SK-N-SH (cell line): ENCODE data around the gene ARHGEF1. TPM values are rescaled to one million over a fixed set of nuclear protein-coding genes. Genes with fewer than 3 reads are reported as not detected.

Experiments
- CTCF ChIA-PET: fragments of 300-600, 350-600 bp; formaldehyde crosslinking; extraction: SDS; loops from one replicate; lab custom pipeline; 2021; lab: Yijun Ruan, JAX
- POLR2A ChIA-PET: fragments of 350-600 bp; sonication (Branson Sonifier 250); formaldehyde crosslinking; extraction: SDS; loops from one replicate; lab custom pipeline; 2020; ENCODE audit warnings: antibody characterized with exemption, inconsistent platforms; lab: Yijun Ruan, JAX
- DNase-seq: peaks from one replicate; pipeline ENCODE4 v3.0.0; 2012
- H2AFZ ChIP-seq: fragments of 200-600 bp; sonication (generic); 2 replicates; pipeline ENCODE4 v1.8.1; 2016; ENCODE audit warnings: antibody characterized with exemption, mild to moderate bottlenecking, low read depth
- H3F3A ChIP-seq: fragments of 200-600 bp; sonication (generic); replicated peaks from 2 replicates; pipeline ENCODE3; 2016; ENCODE audit warnings: antibody characterized with exemption, mild to moderate bottlenecking; ENCODE audit not compliant: insufficient read depth
- H3K27ac ChIP-seq, 2 experiments: fragments of 200-500 bp in 1 of 2; fragments of 200-600 bp in 1 of 2; sonication (Bioruptor generic) in 1 of 2; sonication (generic), shearing (Covaris generic) in 1 of 2; 2 replicates each; pipeline versions ENCODE4 v1.5.1 to v1.6.1; 2014 to 2016; ENCODE audit warnings: low read depth in 2 of 2, inconsistent platforms in 1 of 2, low read length in 1 of 2, mild to moderate bottlenecking in 1 of 2, mixed read lengths in 1 of 2
- H3K27me3 ChIP-seq: fragments of 200-600 bp; sonication (generic), shearing (Covaris generic); 2 replicates; pipeline ENCODE4 v1.6.1; 2016; ENCODE audit warnings: mixed run types; ENCODE audit not compliant: insufficient read depth
- H3K36me3 ChIP-seq, 2 experiments: fragments of 200-500 bp in 1 of 2; fragments of 200-600 bp in 1 of 2; sonication (Bioruptor generic) in 1 of 2; sonication (generic) in 1 of 2; replicated peaks in 1 of 2; 2 replicates each; pipeline versions ENCODE3 to v1.5.1; 2014 to 2016; ENCODE audit warnings: low read length in 1 of 2, mild to moderate bottlenecking in 1 of 2; ENCODE audit not compliant: insufficient read depth in 2 of 2, control insufficient read depth in 1 of 2
- H3K4me1 ChIP-seq, 2 experiments: fragments of 200-500 bp in 1 of 2; fragments of 200-600 bp in 1 of 2; sonication (Bioruptor generic) in 1 of 2; sonication (generic), shearing (Covaris generic) in 1 of 2; 2 replicates each; pipeline versions ENCODE4 v1.5.1 to v1.6.1; 2014 to 2016; ENCODE audit warnings: low read depth in 1 of 2, low read length in 1 of 2, mixed run types in 1 of 2; ENCODE audit not compliant: insufficient read depth in 2 of 2, control insufficient read depth in 1 of 2
- H3K4me2 ChIP-seq: fragments of 200-600 bp; sonication (generic), shearing (Covaris generic); 2 replicates; pipeline ENCODE4 v1.6.1; 2017; ENCODE audit warnings: mixed run types
- H3K4me3 ChIP-seq, 2 experiments: fragments of 200-500 bp in 1 of 2; fragments of 200-600 bp in 1 of 2; sonication (Bioruptor generic) in 1 of 2; sonication (generic), shearing (Covaris generic) in 1 of 2; 2 replicates each; pipeline versions ENCODE4 v1.5.1 to v1.8.1; 2014 to 2016; ENCODE audit warnings: low read depth in 2 of 2, inconsistent platforms in 1 of 2, low read length in 1 of 2, mild to moderate bottlenecking in 1 of 2, mixed read lengths in 1 of 2, moderate library complexity in 1 of 2
- H3K79me2 ChIP-seq: fragments of 200-600 bp; sonication (generic); 2 replicates; pipeline ENCODE4 v1.8.1; 2017; ENCODE audit warnings: mild to moderate bottlenecking; ENCODE audit not compliant: insufficient read depth
- H3K9ac ChIP-seq: fragments of 200-600 bp; sonication (generic); 2 replicates; pipeline ENCODE4 v1.6.1; 2017; ENCODE audit warnings: mixed run types
- H3K9me2 ChIP-seq: fragments of 200-600 bp; sonication (generic); 2 replicates; pipeline ENCODE4 v1.6.1; 2017; ENCODE audit warnings: mixed run types
- H3K9me3 ChIP-seq: fragments of 200-600 bp; sonication (generic); 2 replicates; pipeline ENCODE4 v1.6.1; 2017; ENCODE audit warnings: mixed run types, mild to moderate bottlenecking, moderate library complexity
- H4K20me1 ChIP-seq: fragments of 200-600 bp; sonication (generic); 2 replicates; pipeline ENCODE4 v1.6.1; 2017; ENCODE audit warnings: mild to moderate bottlenecking, mixed run types; ENCODE audit not compliant: insufficient read depth
- CHD2 ChIP-seq: fragments of 150-350 bp; IDR thresholded peaks from 2 replicates; pipeline ENCODE4 v1.6.1; 2018; ENCODE audit warnings: low read length; ENCODE audit not compliant: partially characterized antibody
- CTCF ChIP-seq: fragments of 200-600 bp; sonication (generic); IDR thresholded peaks from 2 replicates; pipeline ENCODE4 v1.6.1; 2017; ENCODE audit warnings: antibody characterized with exemption, mild to moderate bottlenecking, moderate library complexity
- ELF1 ChIP-seq: IDR thresholded peaks from 2 replicates; pipeline ENCODE4 v1.4.0; 2012
- EP300 ChIP-seq, 2 experiments: IDR thresholded peaks; 2 replicates each; pipeline versions ENCODE4 v1.4.0 to v1.6.1; 2012; ENCODE audit warnings: borderline replicate concordance in 1 of 2, low read depth in 1 of 2, low read length in 1 of 2
- FOSL2 ChIP-seq: IDR thresholded peaks from 2 replicates; pipeline ENCODE4 v1.4.0; 2012; ENCODE audit warnings: low read depth, mild to moderate bottlenecking, moderate library complexity, borderline replicate concordance
- GABPA ChIP-seq: IDR thresholded peaks from 2 replicates; pipeline ENCODE4 v1.4.0; 2012; ENCODE audit warnings: low read depth, mild to moderate bottlenecking
- GATA2 ChIP-seq: sonication (generic); formaldehyde crosslinking; IDR thresholded peaks from 2 replicates; pipeline ENCODE4 v1.5.0; 2020; ENCODE audit warnings: mild to moderate bottlenecking, missing genetic modification reagents
- JUND ChIP-seq: IDR thresholded peaks from 2 replicates; pipeline ENCODE4 v1.4.0; 2012
- MAX ChIP-seq: IDR thresholded peaks from 2 replicates; pipeline ENCODE4 v1.4.0; 2012; ENCODE audit warnings: low read depth
- MEF2A ChIP-seq: IDR thresholded peaks from 2 replicates; pipeline ENCODE4 v1.4.0; 2012; ENCODE audit warnings: low read depth, borderline replicate concordance
- MXI1 ChIP-seq: IDR thresholded peaks from 2 replicates; pipeline ENCODE4 v1.6.1; 2012; ENCODE audit warnings: mild to moderate bottlenecking, low read depth, low read length, improper control_type of control experiment
- NFIC ChIP-seq: IDR thresholded peaks from 2 replicates; pipeline ENCODE4 v1.4.0; 2012; ENCODE audit warnings: borderline replicate concordance
- NRF1 ChIP-seq: IDR thresholded peaks from 2 replicates; pipeline ENCODE4 v1.6.1; 2012; ENCODE audit warnings: low read depth, mild to moderate bottlenecking, low read length
- RXRA ChIP-seq: IDR thresholded peaks from 2 replicates; pipeline ENCODE4 v1.4.0; 2012; ENCODE audit warnings: low read depth, mild to moderate bottlenecking, borderline replicate concordance
- SIN3A ChIP-seq: IDR thresholded peaks from 2 replicates; pipeline ENCODE4 v1.6.1; 2012; ENCODE audit warnings: low read depth, mild to moderate bottlenecking, low read length, moderate library complexity, borderline replicate concordance
- TAF1 ChIP-seq: IDR thresholded peaks from 2 replicates; pipeline ENCODE4 v1.6.1; 2012; ENCODE audit warnings: low read depth, mild to moderate bottlenecking, low read length, moderate library complexity, borderline replicate concordance
- TCF12 ChIP-seq: IDR thresholded peaks from 2 replicates; pipeline ENCODE4 v1.4.0; 2012
- TEAD4 ChIP-seq: IDR thresholded peaks from 2 replicates; pipeline ENCODE4 v1.4.0; 2012; ENCODE audit warnings: mild to moderate bottlenecking, borderline replicate concordance; ENCODE audit not compliant: insufficient read depth
- USF1 ChIP-seq: IDR thresholded peaks from 2 replicates; pipeline ENCODE4 v1.4.0; 2012; ENCODE audit warnings: low read depth, borderline replicate concordance
- YY1 ChIP-seq: IDR thresholded peaks from 2 replicates; pipeline ENCODE4 v1.4.0; 2012; ENCODE audit warnings: low read depth, mild to moderate bottlenecking
- WGBS: methylation state at CpG from one replicate; pipeline ENCODE4 v1.1.6; 2017; ENCODE audit warnings: low lambda C conversion rate; 5-methylcytosine and 5-hydroxymethylcytosine counted together
- polyA plus RNA-seq, 3 experiments: library from polyadenylated mRNA; depleted of rRNA; stranded (reverse); fragments of >200 nt; gene quantifications; 2 replicates each; pipeline ENCODE4 v1.2.3, GENCODE V29; 2012
- TF ChIP-seq, protein P1 (sequence below): IDR thresholded peaks from 2 replicates; pipeline ENCODE4 v1.4.0; 2012; ENCODE audit warnings: low read depth, borderline replicate concordance
- TF ChIP-seq, protein P2 (sequence below): fragments of 150-350 bp; IDR thresholded peaks from 2 replicates; pipeline ENCODE4 v1.6.1; 2017; ENCODE audit warnings: antibody characterized with exemption, low read length, low read depth, borderline replicate concordance

The ARHGEF1 gene
- polyA plus RNA-seq, 1 of the 3 experiments (the other 2 are of a cell fraction), result 102 TPM

DNA sequence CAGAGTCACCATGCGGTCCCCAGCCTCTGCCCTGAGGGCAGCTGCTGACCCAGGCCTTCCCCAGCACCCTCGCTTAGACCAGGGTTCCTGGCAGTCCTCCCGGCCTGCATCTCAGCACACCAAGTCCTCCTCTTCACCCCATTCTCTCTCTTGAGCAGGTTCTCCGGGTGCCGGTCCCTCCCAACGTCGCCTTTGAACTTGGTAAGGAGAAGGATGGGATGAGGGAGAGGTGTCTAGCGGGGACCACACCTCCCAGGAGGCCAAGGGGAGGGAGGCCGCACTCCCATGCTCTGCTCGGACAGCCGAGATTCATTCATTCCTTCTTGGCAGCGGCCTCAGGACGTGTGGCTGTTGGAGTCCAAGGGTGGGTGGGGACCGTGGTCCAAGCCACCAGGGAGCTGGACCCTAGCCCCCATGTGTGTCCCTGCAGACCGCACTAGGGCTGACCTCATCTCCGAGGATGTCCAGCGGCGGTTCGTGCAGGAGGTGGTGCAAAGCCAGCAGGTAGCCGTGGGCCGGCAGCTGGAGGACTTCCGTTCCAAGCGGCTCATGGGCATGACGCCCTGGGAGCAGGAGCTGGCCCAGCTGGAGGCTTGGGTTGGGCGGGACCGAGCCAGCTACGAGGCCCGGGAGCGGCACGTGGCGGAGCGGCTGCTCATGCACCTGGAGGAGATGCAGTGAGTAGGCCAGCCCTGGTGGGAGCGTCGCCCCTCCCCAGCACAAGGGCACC, 9.4 kb downstream of the ARHGEF1 start (continued):
- TF ChIP-seq, protein P1, sequence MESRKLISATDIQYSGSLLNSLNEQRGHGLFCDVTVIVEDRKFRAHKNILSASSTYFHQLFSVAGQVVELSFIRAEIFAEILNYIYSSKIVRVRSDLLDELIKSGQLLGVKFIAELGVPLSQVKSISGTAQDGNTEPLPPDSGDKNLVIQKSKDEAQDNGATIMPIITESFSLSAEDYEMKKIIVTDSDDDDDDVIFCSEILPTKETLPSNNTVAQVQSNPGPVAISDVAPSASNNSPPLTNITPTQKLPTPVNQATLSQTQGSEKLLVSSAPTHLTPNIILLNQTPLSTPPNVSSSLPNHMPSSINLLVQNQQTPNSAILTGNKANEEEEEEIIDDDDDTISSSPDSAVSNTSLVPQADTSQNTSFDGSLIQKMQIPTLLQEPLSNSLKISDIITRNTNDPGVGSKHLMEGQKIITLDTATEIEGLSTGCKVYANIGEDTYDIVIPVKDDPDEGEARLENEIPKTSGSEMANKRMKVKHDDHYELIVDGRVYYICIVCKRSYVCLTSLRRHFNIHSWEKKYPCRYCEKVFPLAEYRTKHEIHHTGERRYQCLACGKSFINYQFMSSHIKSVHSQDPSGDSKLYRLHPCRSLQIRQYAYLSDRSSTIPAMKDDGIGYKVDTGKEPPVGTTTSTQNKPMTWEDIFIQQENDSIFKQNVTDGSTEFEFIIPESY, result no peak
- TF ChIP-seq MAX (no peak), MXI1 (no peak), MEF2A (no peak)
- TF ChIP-seq, all 33 proteins: peak for 0

- no peaks in the 10 kb centered on the region for H3K4me1 ChIP-seq
Measured at GRCh38 chr19:41893899-41894298, 10.9 kb downstream of the ARHGEF1 start.

More at GRCh38 chr19:41893899-41894298, 10.9 kb downstream of the ARHGEF1 start:
- Histone ChIP-seq H3K4me2 (no peak overlapping the region), H3K36me3 (peaks cover 17 to 47% of the 10 kb centered on the region in 2 experiments), H3K27me3 (no peaks in the 10 kb centered on the region), H3K9me2 (no peaks in the 10 kb centered on the region), H4K20me1 (peaks cover 8% of the 10 kb centered on the region; the same call in 1 of the 2 replicates), H3K9ac (no peak overlapping the region), H3F3A (no peaks in the 10 kb centered on the region), H3K4me3 (no peak overlapping the region), H3K9me3 (no peaks in the 10 kb centered on the region), H3K79me2 (0 out of 2 replicates have a peak, but pooled peaks cover 3% of the 10 kb centered on the region), H3K27ac (no peak overlapping the region), H2AFZ (no peak overlapping the region)
- no peak for TF ChIP-seq MEF2A
- no peak for TF ChIP-seq GABPA
- no peak for TF ChIP-seq CTCF
- no peak for TF ChIP-seq TEAD4
- no peak for TF ChIP-seq YY1
- TF ChIP-seq TAF1, result no peak
- TF ChIP-seq NRF1, result no peak
- no peak for TF ChIP-seq EP300 (IDR thresholded peaks at IDR 0.05; ENCODE audit: borderline replicate concordance in 1 of 2, low read depth in 1 of 2, low read length in 1 of 2)
- TF ChIP-seq TCF12, result no peak
- no peak for TF ChIP-seq CHD2
- TF ChIP-seq ELF1, result no peak
- no peak for TF ChIP-seq FOSL2
- TF ChIP-seq SIN3A, result no peak
- TF ChIP-seq RXRA, result no peak
- TF ChIP-seq USF1, result no peak
- no peak for TF ChIP-seq GATA2 (CRISPR knock-in tag)
- TF ChIP-seq JUND, result no peak
- TF ChIP-seq, protein P2, sequence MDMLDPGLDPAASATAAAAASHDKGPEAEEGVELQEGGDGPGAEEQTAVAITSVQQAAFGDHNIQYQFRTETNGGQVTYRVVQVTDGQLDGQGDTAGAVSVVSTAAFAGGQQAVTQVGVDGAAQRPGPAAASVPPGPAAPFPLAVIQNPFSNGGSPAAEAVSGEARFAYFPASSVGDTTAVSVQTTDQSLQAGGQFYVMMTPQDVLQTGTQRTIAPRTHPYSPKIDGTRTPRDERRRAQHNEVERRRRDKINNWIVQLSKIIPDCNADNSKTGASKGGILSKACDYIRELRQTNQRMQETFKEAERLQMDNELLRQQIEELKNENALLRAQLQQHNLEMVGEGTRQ, result no peak
- TF ChIP-seq NFIC, result no peak
- WGBS, result 78% methylated on average over 6 of the region's 6 CpGs
- ChIA-PET POLR2A (no interaction called here), CTCF (no interaction called here)
- no peak for DNase-seq
